SU-DHL-6 (cell line): ENCODE data around the gene NFKBIE.
A peak's percentile ranks its signal among the peaks of the same experiment; 100 is the strongest.

Experiments
- CTCF ChIP-seq: fragments of 200-600 bp; sonication (generic); IDR thresholded peaks from one replicate; pipeline ENCODE4 v1.5.1; 2017; ENCODE audit warnings: antibody characterized with exemption, mild to moderate bottlenecking, low read length, moderate library complexity; ENCODE audit not compliant: insufficient read depth, poor library complexity, severe bottlenecking
- EZH2phosphoT487 ChIP-seq: fragments of 200-600 bp; sonication (generic), shearing (Covaris generic); conservative IDR thresholded peaks from 2 replicates; pipeline ENCODE4 v1.6.1; 2018; ENCODE audit warnings: mild to moderate bottlenecking, antibody characterized with exemption, low read length, moderate library complexity, mixed read lengths

- TF ChIP-seq CTCF: peak; percentile 18
- TF ChIP-seq EZH2phosphoT487: no peak
Measured at GRCh38 chr6:44223319-44224028, 41.9 kb downstream of the NFKBIE start, which contains the start of gene SLC29A1.
